Lung (tissue), 12 donors: ENCODE results near the gene TUFT1. TPM values are rescaled to one million over a fixed set of nuclear protein-coding genes. Genes with fewer than 3 reads are reported as not detected.
A peak's percentile ranks its signal among the peaks of the same experiment; 100 is the strongest.

Experiments used
- ATAC-seq: fragments of 200-7000 bp; cut with Tn5 transposase; one replicate; pipeline ENCODE4 v1.9.1; 2020; ENCODE audit warnings: moderate number of reproducible peaks; ENCODE audit not compliant: insufficient read depth, low FRiP score
- DNase-seq, 3 donors: peaks; one replicate each; pipeline ENCODE4 v3.0.0-alpha.2; 2013 to 2017
- H3K27ac ChIP-seq, 2 donors: one replicate each; pipeline ENCODE4 v1.5.1; 2013; ENCODE audit warnings: mild to moderate bottlenecking in 2 of 2, moderate library complexity in 2 of 2, control low read depth in 1 of 2, inconsistent platforms in 1 of 2, low read depth in 1 of 2, low read length in 1 of 2
- H3K27me3 ChIP-seq, 3 donors: one replicate each; pipeline ENCODE4 v1.5.1; 2013; ENCODE audit warnings: low read length in 2 of 3; ENCODE audit not compliant: control insufficient read depth in 3 of 3, insufficient read depth in 3 of 3
- H3K36me3 ChIP-seq, 4 donors: one replicate each; pipeline ENCODE4 v1.5.1; 2013; ENCODE audit warnings: low read length in 4 of 4, mild to moderate bottlenecking in 1 of 4, moderate library complexity in 1 of 4; ENCODE audit not compliant: control insufficient read depth in 4 of 4, insufficient read depth in 4 of 4
- H3K4me1 ChIP-seq, 5 donors: one replicate each; pipeline ENCODE4 v1.5.1; 2013; ENCODE audit warnings: low read length in 5 of 5, mild to moderate bottlenecking in 2 of 5, moderate library complexity in 1 of 5; ENCODE audit not compliant: control insufficient read depth in 5 of 5, insufficient read depth in 5 of 5
- H3K4me3 ChIP-seq: one replicate; pipeline ENCODE4 v1.5.1; 2013; ENCODE audit warnings: mild to moderate bottlenecking, control low read depth, moderate library complexity
- H3K9ac ChIP-seq, 2 donors: one replicate each; pipeline ENCODE4 v1.5.1; 2013; ENCODE audit warnings: low read length in 2 of 2, control low read depth in 1 of 2; ENCODE audit not compliant: insufficient read depth in 1 of 2
- H3K9me3 ChIP-seq, 4 donors: one replicate each; pipeline ENCODE4 v1.5.1; 2013; ENCODE audit warnings: low read length in 3 of 4, mild to moderate bottlenecking in 1 of 4, moderate library complexity in 1 of 4; ENCODE audit not compliant: control insufficient read depth in 4 of 4, insufficient read depth in 3 of 4
- CTCF ChIP-seq: IDR thresholded peaks from 2 replicates; pipeline ENCODE4 v1.5.1; 2012; ENCODE audit warnings: mild to moderate bottlenecking; ENCODE audit errors: control extremely low read depth, extremely low read depth
- WGBS, 2 donors: extraction: QIAGEN DNeasy Blood & Tissue Kit; methylation state at CpG; one replicate each; pipeline ENCODE4 v1.1.7; 2013; 5-methylcytosine and 5-hydroxymethylcytosine counted together
- polyA plus RNA-seq, 2 donors: library from polyadenylated mRNA; stranded (reverse); fragments of 200-250 nt; gene quantifications; one replicate each; pipeline ENCODE4 v1.2.1, GENCODE V29; 2013
- total RNA-seq, 2 donors: library from RNA; depleted of rRNA in 1 of 2; stranded (reverse); fragments of >200 nt in 1 of 2; gene quantifications; one replicate each; pipeline ENCODE4 v1.2.1, GENCODE V29; 2014 to 2021
- donor health status: control.
- donor health status: control.
- donor health status: Bipolar disorder and iron deficiency.
- donor health status: healthy.
- donor health status: DM: yes; HTN: yes; CAD: no.

TUFT1 gene
- total and polyA plus RNA-seq, 4 donors = 5.6 to 13.9 (median 7.7) TPM

- peaks cover 0 to 9% (median 0%) of the 10 kb centered on the region in 4 donors for H3K36me3 ChIP-seq
- H3K4me1 ChIP-seq = no peaks in the 10 kb centered on the region
- H3K9ac ChIP-seq = no peak overlapping the region
- peak in 2 of 3 donors; percentile 4 to 21 for DNase-seq
- WGBS, 2 donors = 31 to 44% methylated on average over 1 of the region's 1 CpG
- no peak overlapping the region for H3K4me3 ChIP-seq
- peak; percentile 76 for ATAC-seq
- H3K9me3 ChIP-seq = peaks cover 0 to under 1% (median 0%) of the 10 kb centered on the region in 4 donors
- H3K27ac ChIP-seq = peak overlapping the region in 1 of 2 donors; percentile 73
- no peaks in the 10 kb centered on the region for H3K27me3 ChIP-seq
- no peak for TF ChIP-seq CTCF
Measured at GRCh38 chr1:151585622-151586021, 45.5 kb downstream of the TUFT1 start.

GRCh38 chr1:151590961-151591360 is 50.9 kb downstream of the TUFT1 start:
- H3K4me1 ChIP-seq = peaks cover 0 to 3% (median 0%) of the 10 kb centered on the region in 5 donors
- H3K4me3 ChIP-seq = no peak overlapping the region
- ATAC-seq = no peak
- peaks cover 0 to 2% (median 0%) of the 10 kb centered on the region in 3 donors for H3K27me3 ChIP-seq
- H3K9me3 ChIP-seq = peaks cover 0 to 4% (median under 1%) of the 10 kb centered on the region in 4 donors
- 81 to 86% methylated on average over 3 of the region's 3 CpGs for WGBS, 2 donors
- no peak overlapping the region for H3K27ac ChIP-seq
- no peak overlapping the region for H3K9ac ChIP-seq
- DNase-seq = no peak
- no peaks in the 10 kb centered on the region for H3K36me3 ChIP-seq
- no peak for TF ChIP-seq CTCF

GRCh38 chr1:151593730-151594129 is 53.6 kb downstream of the TUFT1 start:
- H3K9ac ChIP-seq = peak overlapping the region in 1 of 2 donors; percentile 47
- 11 to 20% methylated on average over 9 of the region's 9 CpGs for WGBS, 2 donors
- no peak for ATAC-seq
- H3K9me3 ChIP-seq = peaks cover 0 to 4% (median under 1%) of the 10 kb centered on the region in 4 donors
- peaks cover 0 to 2% (median 0%) of the 10 kb centered on the region in 3 donors for H3K27me3 ChIP-seq
- no peak overlapping the region for H3K4me3 ChIP-seq
- H3K36me3 ChIP-seq = no peaks in the 10 kb centered on the region
- peak in 2 of 3 donors; percentile 3 to 22 for DNase-seq
- peaks cover 0 to 3% (median 0%) of the 10 kb centered on the region in 5 donors for H3K4me1 ChIP-seq
- TF ChIP-seq CTCF = no peak
- H3K27ac ChIP-seq = no peak overlapping the region
